Neural cell (in vitro differentiated cells): ENCODE results near the gene GDF7. TPM values are rescaled to one million over a fixed set of nuclear protein-coding genes. Genes with fewer than 3 reads are reported as not detected.

Experiments used
- H2AFZ ChIP-seq: fragments of 200-600, 300-800 bp; sonication (generic), shearing (Covaris generic); 2 replicates; pipeline ENCODE4 v1.6.0; 2014; ENCODE audit warnings: low read depth, mild to moderate bottlenecking, antibody characterized with exemption, low read length, moderate library complexity
- H3F3A ChIP-seq: fragments of 200-600 bp; shearing (Covaris generic); 2 replicates; pipeline ENCODE4 v1.6.1; 2016; ENCODE audit warnings: mild to moderate bottlenecking, moderate library complexity, mixed read lengths, antibody characterized with exemption, low read length; ENCODE audit not compliant: insufficient read depth, poor library complexity, severe bottlenecking
- H3K27ac ChIP-seq: fragments of 200-600, 300-800 bp; sonication (generic), shearing (Covaris generic); 2 replicates; pipeline ENCODE4 v1.5.1; 2014; ENCODE audit warnings: mild to moderate bottlenecking, low read length, moderate library complexity
- H3K27me3 ChIP-seq: fragments of 300-800, 200-600 bp; sonication (generic), shearing (Covaris generic); 2 replicates; pipeline ENCODE4 v1.6.0; 2014; ENCODE audit warnings: mild to moderate bottlenecking, low read depth, low read length, moderate library complexity; ENCODE audit not compliant: insufficient read depth
- H3K36me3 ChIP-seq: fragments of 300-800, 200-600 bp; sonication (generic), shearing (Covaris generic); 2 replicates; pipeline ENCODE4 v1.5.1; 2014; ENCODE audit warnings: mild to moderate bottlenecking, antibody characterized with exemption, low read length, moderate library complexity; ENCODE audit not compliant: insufficient read depth
- H3K4me2 ChIP-seq: fragments of 300-800, 200-600 bp; sonication (generic), shearing (Covaris generic); 2 replicates; pipeline ENCODE4 v1.6.0; 2014; ENCODE audit warnings: mild to moderate bottlenecking, low read length
- H3K4me3 ChIP-seq: fragments of 300-800, 200-600 bp; sonication (generic), shearing (Covaris generic); 2 replicates; pipeline ENCODE4 v1.5.1; 2014; ENCODE audit warnings: mild to moderate bottlenecking, low read length, moderate library complexity
- H3K79me2 ChIP-seq: fragments of 200-600 bp; shearing (Covaris generic); replicated peaks from 2 replicates; pipeline ENCODE4 v1.6.0; 2014; ENCODE audit warnings: mild to moderate bottlenecking, low read length, moderate library complexity; ENCODE audit not compliant: insufficient read depth
- H3K9ac ChIP-seq: fragments of 300-800, 200-600 bp; sonication (generic), shearing (Covaris generic); 2 replicates; pipeline ENCODE4 v1.6.1; 2016; ENCODE audit warnings: mild to moderate bottlenecking, low read length, mixed read lengths
- H3K9me2 ChIP-seq: fragments of 200-600 bp; shearing (Covaris generic); 2 replicates; pipeline ENCODE4 v1.6.1; 2016; ENCODE audit warnings: mild to moderate bottlenecking, low read length, mixed read lengths; ENCODE audit not compliant: insufficient read depth
- H3K9me3 ChIP-seq: fragments of 200-600, 300-800 bp; sonication (generic), shearing (Covaris generic); 2 replicates; pipeline ENCODE4 v1.6.1; 2016; ENCODE audit warnings: mild to moderate bottlenecking, mixed run types, low read length, moderate library complexity, mixed read lengths
- H4K20me1 ChIP-seq: fragments of 200-600 bp; shearing (Covaris generic); 2 replicates; pipeline ENCODE4 v1.6.1; 2016; ENCODE audit warnings: mild to moderate bottlenecking, mixed run types; ENCODE audit not compliant: insufficient read depth
- CTCF ChIP-seq: fragments of 450-650 bp; IDR thresholded peaks from 2 replicates; pipeline ENCODE4 v1.5.1; 2014; ENCODE audit warnings: antibody characterized with exemption, mild to moderate bottlenecking, moderate library complexity; ENCODE audit not compliant: poor library complexity, severe bottlenecking
- EP300 ChIP-seq: fragments of 450-650 bp; conservative IDR thresholded peaks from 2 replicates; pipeline ENCODE4 v1.6.1; 2014; ENCODE audit warnings: antibody characterized with exemption, mild to moderate bottlenecking, moderate library complexity; ENCODE audit not compliant: poor library complexity, severe bottlenecking
- EZH2 ChIP-seq: fragments of 200-600, 300-800 bp; shearing (Covaris generic), sonication (generic); IDR thresholded peaks from 2 replicates; pipeline ENCODE4 v1.6.1; 2014; ENCODE audit warnings: antibody characterized with exemption, low read length, borderline replicate concordance, mild to moderate bottlenecking; ENCODE audit not compliant: insufficient read depth, poor library complexity, severe bottlenecking
- MXI1 ChIP-seq: fragments of 450-650 bp; conservative IDR thresholded peaks from 2 replicates; pipeline ENCODE4 v1.6.1; 2014; ENCODE audit warnings: antibody characterized with exemption, mild to moderate bottlenecking; ENCODE audit not compliant: poor library complexity, severe bottlenecking
- POLR2AphosphoS5 ChIP-seq: IDR thresholded peaks from 2 replicates; pipeline ENCODE4 v1.6.1; 2012
- RAD21 ChIP-seq: fragments of 450-650 bp; conservative IDR thresholded peaks from 2 replicates; pipeline ENCODE4 v1.6.1; 2014; ENCODE audit warnings: antibody characterized with exemption, mild to moderate bottlenecking, moderate library complexity
- SMC3 ChIP-seq: fragments of 450-650 bp; conservative IDR thresholded peaks from 2 replicates; pipeline ENCODE4 v1.6.1; 2014; ENCODE audit warnings: antibody characterized with exemption, mild to moderate bottlenecking, moderate library complexity; ENCODE audit not compliant: poor library complexity
- TAF1 ChIP-seq: IDR thresholded peaks from 2 replicates; pipeline ENCODE4 v1.6.1; 2012; ENCODE audit warnings: low read depth
- polyA plus RNA-seq: library from polyadenylated mRNA; depleted of rRNA; stranded (reverse); fragments of >200 nt; gene quantifications from 2 replicates; pipeline ENCODE4 v1.2.3, GENCODE V29; 2014
- TF ChIP-seq, protein P1 (sequence below): IDR thresholded peaks from 2 replicates; pipeline ENCODE4 v1.6.1; 2012; ENCODE audit warnings: borderline replicate concordance

Gene GDF7
- polyA plus RNA-seq, 1 donor from 2014 or later, result 0.38 TPM

- TF ChIP-seq EZH2 (no peak), SMC3 (no peak), EP300 (no peak)
- H3K27me3 ChIP-seq, result no peaks in the 10 kb centered on the region
- no peaks in the 10 kb centered on the region for H3F3A ChIP-seq
- no peak overlapping the region for H3K27ac ChIP-seq
- no peaks in the 10 kb centered on the region for H3K36me3 ChIP-seq
- H3K4me2 ChIP-seq, result no peak overlapping the region
- H3K4me3 ChIP-seq, result no peak overlapping the region
- H3K79me2 ChIP-seq, result no peaks in the 10 kb centered on the region
- no peaks in the 10 kb centered on the region for H3K9me2 ChIP-seq
- H3K9me3 ChIP-seq, result no peaks in the 10 kb centered on the region
- H4K20me1 ChIP-seq, result no peaks in the 10 kb centered on the region
- no peak overlapping the region for H3K9ac ChIP-seq
- no peak overlapping the region for H2AFZ ChIP-seq
These were observed 36.0 kb upstream of the GDF7 start for GRCh38 chr2:20630967-20631366.

GRCh38 chr2:20631617-20632307, 35.2 kb upstream of the GDF7 start:
- H3K9ac ChIP-seq, result no peak overlapping the region
- no peaks in the 10 kb centered on the region for H3F3A ChIP-seq
- H2AFZ ChIP-seq, result no peak overlapping the region
- H3K27ac ChIP-seq, result no peak overlapping the region
- H3K79me2 ChIP-seq, result no peaks in the 10 kb centered on the region
- no peaks in the 10 kb centered on the region for H3K27me3 ChIP-seq
- no peaks in the 10 kb centered on the region for H3K9me2 ChIP-seq
- TF ChIP-seq MXI1 (no peak), SMC3 (no peak), EZH2 (no peak), TAF1 (no peak), POLR2AphosphoS5 (no peak), CTCF (no peak), RAD21 (no peak), EP300 (no peak)
- TF ChIP-seq, protein P1, sequence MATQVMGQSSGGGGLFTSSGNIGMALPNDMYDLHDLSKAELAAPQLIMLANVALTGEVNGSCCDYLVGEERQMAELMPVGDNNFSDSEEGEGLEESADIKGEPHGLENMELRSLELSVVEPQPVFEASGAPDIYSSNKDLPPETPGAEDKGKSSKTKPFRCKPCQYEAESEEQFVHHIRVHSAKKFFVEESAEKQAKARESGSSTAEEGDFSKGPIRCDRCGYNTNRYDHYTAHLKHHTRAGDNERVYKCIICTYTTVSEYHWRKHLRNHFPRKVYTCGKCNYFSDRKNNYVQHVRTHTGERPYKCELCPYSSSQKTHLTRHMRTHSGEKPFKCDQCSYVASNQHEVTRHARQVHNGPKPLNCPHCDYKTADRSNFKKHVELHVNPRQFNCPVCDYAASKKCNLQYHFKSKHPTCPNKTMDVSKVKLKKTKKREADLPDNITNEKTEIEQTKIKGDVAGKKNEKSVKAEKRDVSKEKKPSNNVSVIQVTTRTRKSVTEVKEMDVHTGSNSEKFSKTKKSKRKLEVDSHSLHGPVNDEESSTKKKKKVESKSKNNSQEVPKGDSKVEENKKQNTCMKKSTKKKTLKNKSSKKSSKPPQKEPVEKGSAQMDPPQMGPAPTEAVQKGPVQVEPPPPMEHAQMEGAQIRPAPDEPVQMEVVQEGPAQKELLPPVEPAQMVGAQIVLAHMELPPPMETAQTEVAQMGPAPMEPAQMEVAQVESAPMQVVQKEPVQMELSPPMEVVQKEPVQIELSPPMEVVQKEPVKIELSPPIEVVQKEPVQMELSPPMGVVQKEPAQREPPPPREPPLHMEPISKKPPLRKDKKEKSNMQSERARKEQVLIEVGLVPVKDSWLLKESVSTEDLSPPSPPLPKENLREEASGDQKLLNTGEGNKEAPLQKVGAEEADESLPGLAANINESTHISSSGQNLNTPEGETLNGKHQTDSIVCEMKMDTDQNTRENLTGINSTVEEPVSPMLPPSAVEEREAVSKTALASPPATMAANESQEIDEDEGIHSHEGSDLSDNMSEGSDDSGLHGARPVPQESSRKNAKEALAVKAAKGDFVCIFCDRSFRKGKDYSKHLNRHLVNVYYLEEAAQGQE, result no peak
- no peak overlapping the region for H3K4me2 ChIP-seq
- no peaks in the 10 kb centered on the region for H4K20me1 ChIP-seq
- no peaks in the 10 kb centered on the region for H3K9me3 ChIP-seq
- H3K36me3 ChIP-seq, result no peaks in the 10 kb centered on the region
- no peak overlapping the region for H3K4me3 ChIP-seq
